Stomach (tissue), 4 donors: ENCODE results near the gene CAPN7.

Experiments
- POLR2A ChIP-seq, 4 donors: fragments of 450-650 bp; IDR thresholded peaks; one replicate each; pipeline ENCODE4 v1.6.1; 2016; ENCODE audit warnings: antibody characterized with exemption in 4 of 4, control low read depth in 2 of 4, mild to moderate bottlenecking in 1 of 4, moderate library complexity in 1 of 4
- TF ChIP-seq, protein P1 (sequence below), 7 experiments: fragments of 450-650 bp in 4 of 7; fragments of 200-600 bp in 3 of 7; sonication (generic) in 3 of 7; IDR thresholded peaks; one replicate each; pipeline ENCODE4 v1.5.1; 2016 to 2019; ENCODE audit warnings: antibody characterized with exemption in 7 of 7, control low read depth in 2 of 7, mild to moderate bottlenecking in 1 of 7

DNA sequence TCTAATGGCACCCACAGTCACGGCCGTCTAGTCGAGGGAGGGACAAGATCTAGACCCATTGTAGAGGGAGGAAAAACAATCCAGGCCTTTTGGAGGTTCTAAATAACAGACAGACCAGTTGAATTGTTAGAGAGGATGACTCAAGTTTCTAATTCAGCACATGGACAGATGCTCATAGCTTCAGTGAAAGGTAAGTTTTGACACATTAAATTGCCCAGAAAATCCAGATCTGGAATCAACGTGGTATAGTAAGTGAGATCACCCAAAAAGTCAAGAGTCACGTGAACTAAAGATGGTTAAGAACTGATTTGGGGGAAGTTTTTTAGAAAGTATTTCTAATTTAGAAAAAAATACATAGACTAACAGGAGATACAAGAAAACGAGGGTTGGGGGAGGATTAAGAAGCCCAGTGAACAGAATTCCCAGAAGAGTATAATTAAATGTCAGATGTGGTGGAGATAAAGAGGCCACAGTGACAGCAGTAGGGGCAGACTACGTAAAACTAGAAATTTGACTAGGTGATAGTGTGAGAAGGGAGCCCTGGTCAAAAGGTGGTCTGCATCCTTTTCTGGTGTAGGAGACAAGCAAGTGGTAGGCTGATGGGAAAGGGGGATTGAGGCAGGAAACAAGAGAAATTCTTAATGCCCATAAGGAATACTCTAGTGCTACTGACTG is 47.1 kb downstream of the CAPN7 start:
- TF ChIP-seq, protein P1, sequence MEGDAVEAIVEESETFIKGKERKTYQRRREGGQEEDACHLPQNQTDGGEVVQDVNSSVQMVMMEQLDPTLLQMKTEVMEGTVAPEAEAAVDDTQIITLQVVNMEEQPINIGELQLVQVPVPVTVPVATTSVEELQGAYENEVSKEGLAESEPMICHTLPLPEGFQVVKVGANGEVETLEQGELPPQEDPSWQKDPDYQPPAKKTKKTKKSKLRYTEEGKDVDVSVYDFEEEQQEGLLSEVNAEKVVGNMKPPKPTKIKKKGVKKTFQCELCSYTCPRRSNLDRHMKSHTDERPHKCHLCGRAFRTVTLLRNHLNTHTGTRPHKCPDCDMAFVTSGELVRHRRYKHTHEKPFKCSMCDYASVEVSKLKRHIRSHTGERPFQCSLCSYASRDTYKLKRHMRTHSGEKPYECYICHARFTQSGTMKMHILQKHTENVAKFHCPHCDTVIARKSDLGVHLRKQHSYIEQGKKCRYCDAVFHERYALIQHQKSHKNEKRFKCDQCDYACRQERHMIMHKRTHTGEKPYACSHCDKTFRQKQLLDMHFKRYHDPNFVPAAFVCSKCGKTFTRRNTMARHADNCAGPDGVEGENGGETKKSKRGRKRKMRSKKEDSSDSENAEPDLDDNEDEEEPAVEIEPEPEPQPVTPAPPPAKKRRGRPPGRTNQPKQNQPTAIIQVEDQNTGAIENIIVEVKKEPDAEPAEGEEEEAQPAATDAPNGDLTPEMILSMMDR (IDR thresholded peaks at IDR 0.05) = no peak
- no peak for TF ChIP-seq POLR2A (IDR thresholded peaks at IDR 0.05)
